ENCODE results near the gene CXCR4.
"Not testable (repeated sequence)": the region's sequence is repeated elsewhere in the genome, so short reads cannot be mapped to it uniquely, and the experiment has no call there.

The CXCR4 gene

GRCh38 chr2:136101042-136101441 is 16.9 kb downstream of the CXCR4 start:
- no peak for DNase-seq (ENCODE audit: low read depth, low spot score)
- in situ Hi-C loops (cut with HindIII; ENCODE audit: low sequenced_read_pairs) = no loop called here
- no peak overlapping the region for H3K4me3 ChIP-seq (ENCODE audit: low read depth, low read length)
- TF ChIP-seq CTCF (IDR thresholded peaks at IDR 0.05; ENCODE audit: low read depth, low read length) = no peak

- TF ChIP-seq CTCF (IDR thresholded peaks at IDR 0.05; ENCODE audit: low read depth, low read length) = no peak
Measured at GRCh38 chr2:136098441-136098840, 19.5 kb downstream of the CXCR4 start.

GRCh38 chr2:136093583-136093982 is 24.4 kb downstream of the CXCR4 start:
- in situ Hi-C loops (cut with HindIII; ENCODE audit: low sequenced_read_pairs) = no loop called here
- no peak for TF ChIP-seq CTCF (IDR thresholded peaks at IDR 0.05; ENCODE audit: low read depth, low read length)
- DNase-seq (ENCODE audit: low read depth, low spot score) = no peak
- no peak overlapping the region for H3K4me3 ChIP-seq (ENCODE audit: low read depth, low read length)

More at GRCh38 chr2:136098441-136098840, 19.5 kb downstream of the CXCR4 start:
- DNase-seq (ENCODE audit: low read depth, low spot score) = no peak
- no peak overlapping the region for H3K4me3 ChIP-seq (ENCODE audit: low read depth, low read length)
- in situ Hi-C loops (cut with HindIII; ENCODE audit: low sequenced_read_pairs) = no loop called here

- in situ Hi-C loops (cut with HindIII; ENCODE audit: low sequenced_read_pairs) = no loop called here
- DNase-seq (ENCODE audit: low read depth, low spot score) = no peak
- H3K4me3 ChIP-seq (ENCODE audit: low read depth, low read length) = no peak overlapping the region
- TF ChIP-seq CTCF (IDR thresholded peaks at IDR 0.05; ENCODE audit: low read depth, low read length) = no peak
Measured at GRCh38 chr2:136091899-136092298, 26.1 kb downstream of the CXCR4 start.

GRCh38 chr2:136087901-136088460 is 30.0 kb downstream of the CXCR4 start:
- DNase-seq (ENCODE audit: low read depth, low spot score); H3K4me3 ChIP-seq (ENCODE audit: low read depth, low read length); in situ Hi-C loops (cut with HindIII; ENCODE audit: low sequenced_read_pairs): not testable (repeated sequence)

- no peak for DNase-seq (ENCODE audit: low read depth, low spot score)
- no peak for TF ChIP-seq CTCF (IDR thresholded peaks at IDR 0.05; ENCODE audit: low read depth, low read length)
- H3K4me3 ChIP-seq (ENCODE audit: low read depth, low read length) = no peak overlapping the region
- in situ Hi-C loops (cut with HindIII; ENCODE audit: low sequenced_read_pairs) = no loop called here
Measured at GRCh38 chr2:136086253-136087016, 31.5 kb downstream of the CXCR4 start.

GRCh38 chr2:136085453-136086209 is 32.3 kb downstream of the CXCR4 start:
- in situ Hi-C loops (cut with HindIII; ENCODE audit: low sequenced_read_pairs) = no loop called here
- no peak for TF ChIP-seq CTCF (IDR thresholded peaks at IDR 0.05; ENCODE audit: low read depth, low read length)
- no peak for DNase-seq (ENCODE audit: low read depth, low spot score)
- H3K4me3 ChIP-seq (ENCODE audit: low read depth, low read length) = no peak overlapping the region
